ENCODE data around the gene RTL1.
A peak's percentile ranks its signal among the peaks of the same experiment; 100 is the strongest.

The RTL1 gene

GRCh38 chr14:100882026-100882967 lies 21.2 kb downstream of the RTL1 start:
- DNase-seq (ENCODE audit: low spot score): no peak

DNA sequence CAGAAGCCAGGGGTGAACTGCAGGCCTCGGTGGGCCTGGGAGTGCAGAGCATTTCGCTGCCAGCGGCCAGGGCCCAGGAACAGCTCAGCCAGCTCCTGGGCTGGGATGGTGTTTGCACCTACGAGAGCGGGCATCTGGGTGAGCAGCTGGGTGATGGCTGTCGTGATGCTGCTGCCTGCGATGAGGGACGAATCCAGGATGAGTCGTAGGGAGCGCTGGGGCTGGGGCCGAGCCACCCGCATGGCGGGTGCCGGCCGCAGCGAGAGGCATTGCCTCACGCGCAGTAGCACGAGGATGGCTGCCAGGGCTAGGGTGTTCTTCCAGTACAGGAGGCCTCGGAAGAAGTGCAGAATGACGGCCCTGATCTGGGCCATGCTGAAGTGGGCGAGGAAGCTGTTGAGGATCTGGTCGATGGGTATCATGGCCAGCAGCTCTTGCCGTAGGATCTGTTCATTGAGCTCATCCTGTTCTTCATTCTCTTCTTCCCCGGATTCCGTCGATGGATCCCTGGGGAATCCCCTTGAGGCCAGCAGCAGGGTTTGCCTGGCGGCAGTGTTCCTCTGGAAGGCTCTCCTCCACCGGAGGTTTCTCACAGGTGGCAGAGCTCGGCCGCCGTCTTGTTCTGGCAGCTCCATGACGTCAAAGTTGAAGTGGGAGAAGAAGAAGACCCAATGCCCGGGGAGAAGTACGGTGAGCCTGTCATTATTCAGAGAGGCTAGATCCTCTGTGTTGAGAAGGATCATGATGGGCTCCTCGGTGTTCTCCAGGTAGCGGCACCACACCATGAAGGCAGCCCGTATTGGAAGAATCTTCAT lies 22.1 kb downstream of the RTL1 start:
- DNase-seq (ENCODE audit: low spot score): no peak

- DNase-seq (ENCODE audit: low spot score): no peak
Observed at GRCh38 chr14:100880271-100881101, 23.0 kb downstream of the RTL1 start.

- DNase-seq (ENCODE audit: low spot score): no peak
Observed at GRCh38 chr14:100879782-100880181, 23.7 kb downstream of the RTL1 start.

- no peak for DNase-seq (ENCODE audit: low spot score)
Observed at GRCh38 chr14:100879194-100879593, 24.3 kb downstream of the RTL1 start.

GRCh38 chr14:100878271-100879146 lies 25.0 kb downstream of the RTL1 start:
- DNase-seq (ENCODE audit: low spot score): no peak

- no peak for DNase-seq (ENCODE audit: low spot score)
Observed at GRCh38 chr14:100875861-100876590, 27.5 kb downstream of the RTL1 start.

GRCh38 chr14:100875126-100875525 lies 28.4 kb downstream of the RTL1 start:
- DNase-seq (ENCODE audit: low spot score): no peak

GRCh38 chr14:100874411-100875091 lies 29.0 kb downstream of the RTL1 start:
- DNase-seq (ENCODE audit: low spot score): no peak

- DNase-seq (ENCODE audit: low spot score): no peak
Observed at GRCh38 chr14:100874051-100874410, 29.5 kb downstream of the RTL1 start.

GRCh38 chr14:100873096-100873482 lies 30.4 kb downstream of the RTL1 start:
- no peak for DNase-seq (ENCODE audit: low spot score)

- DNase-seq (ENCODE audit: low spot score): peak; percentile 10
Observed at GRCh38 chr14:100872259-100873095, 31.0 kb downstream of the RTL1 start.

- DNase-seq (ENCODE audit: low spot score): no peak
Observed at GRCh38 chr14:100871234-100872186, 32.0 kb downstream of the RTL1 start.

- DNase-seq (ENCODE audit: low spot score): no peak
Observed at GRCh38 chr14:100868621-100869370, 34.7 kb downstream of the RTL1 start.

DNA sequence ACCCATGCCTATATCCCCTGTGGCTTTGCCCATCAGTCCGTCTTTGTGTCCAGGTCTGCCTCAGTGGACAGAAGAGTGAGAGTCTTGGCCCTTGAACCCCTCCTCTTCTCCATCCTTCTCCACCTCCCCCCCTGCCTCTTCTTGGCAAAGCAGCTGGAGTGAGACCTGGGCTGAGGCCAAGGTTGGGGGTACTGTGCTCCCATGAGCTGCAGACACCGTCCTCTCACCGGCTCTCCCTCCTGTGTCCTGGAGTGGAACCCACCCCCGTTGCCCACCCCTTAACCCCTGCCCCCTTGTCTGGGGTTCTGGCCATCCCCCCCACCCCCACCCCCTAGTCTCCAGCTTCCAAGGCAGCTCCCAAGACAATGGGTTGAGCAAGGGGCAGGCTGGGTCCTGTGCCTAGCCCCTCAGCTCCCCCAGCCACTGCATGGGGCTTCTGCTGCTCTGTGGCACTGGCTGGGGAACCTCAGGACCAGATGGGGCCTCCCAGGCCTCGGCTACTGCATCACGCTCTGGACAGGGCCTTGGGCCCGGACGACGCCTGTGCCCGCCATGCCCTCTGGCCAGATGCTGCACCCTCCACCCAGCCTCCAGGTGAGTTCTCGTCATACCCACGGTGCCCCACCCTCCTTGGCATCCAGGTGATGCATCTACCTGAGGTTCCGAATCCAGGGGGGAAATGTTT lies 35.7 kb downstream of the RTL1 start:
- no peak for DNase-seq (ENCODE audit: low spot score)

All from Ammon's horn (tissue), 1 donor.